NCI-H2081 (cell line): ENCODE measurements around the gene NHERF2.

Experiments
- DNase-seq, 2 experiments: peaks; one replicate each; lab custom pipeline; 2025; lab: John Stamatoyannopoulos, UW

NHERF2 gene

GRCh38 chr16:2061023-2061422 lies 34.3 kb downstream of the NHERF2 start:
- no peak for DNase-seq

GRCh38 chr16:2061526-2061925 lies 34.8 kb downstream of the NHERF2 start:
- DNase-seq, result no peak

DNA sequence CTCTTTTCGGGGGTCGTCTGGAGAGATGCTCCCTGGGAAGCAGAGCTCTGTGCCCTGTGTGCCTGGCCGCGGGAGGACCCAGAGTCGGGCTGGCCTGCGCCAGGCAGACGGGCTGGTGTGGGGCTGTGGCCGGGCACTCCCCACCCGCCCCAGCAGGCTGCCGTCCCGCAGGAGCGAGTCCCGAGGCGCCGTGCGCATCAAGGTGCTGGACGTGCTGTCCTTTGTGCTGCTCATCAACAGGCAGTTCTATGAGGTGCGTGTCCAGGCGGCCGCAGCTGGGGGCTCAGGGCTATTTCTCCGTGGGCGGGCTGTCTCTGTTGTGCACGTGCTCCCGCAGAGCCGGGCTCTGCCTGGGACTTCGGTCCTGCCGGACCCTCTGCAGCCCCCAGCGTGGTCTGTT lies 36.1 kb downstream of the NHERF2 start:
- no peak for DNase-seq

DNA sequence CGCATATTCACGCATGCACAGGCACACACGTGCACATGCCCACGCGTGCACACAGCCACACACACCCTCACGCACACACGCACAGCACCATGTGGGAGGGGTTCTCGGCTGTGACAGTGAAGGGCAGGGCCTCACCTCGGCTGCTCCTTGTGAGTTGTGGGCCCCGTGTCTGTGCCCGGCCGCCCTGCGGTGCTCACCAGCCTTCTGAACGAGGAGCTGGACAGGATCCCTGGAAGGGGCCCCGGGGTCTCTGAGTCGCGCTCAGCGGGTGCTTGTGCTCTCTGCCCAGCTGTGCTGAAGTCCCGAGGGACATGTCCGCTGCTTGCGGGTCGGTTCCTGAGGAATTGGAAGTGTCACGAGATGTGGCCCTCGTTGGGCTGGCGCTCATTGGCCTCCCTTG lies 37.2 kb downstream of the NHERF2 start:
- no peak for DNase-seq

DNA sequence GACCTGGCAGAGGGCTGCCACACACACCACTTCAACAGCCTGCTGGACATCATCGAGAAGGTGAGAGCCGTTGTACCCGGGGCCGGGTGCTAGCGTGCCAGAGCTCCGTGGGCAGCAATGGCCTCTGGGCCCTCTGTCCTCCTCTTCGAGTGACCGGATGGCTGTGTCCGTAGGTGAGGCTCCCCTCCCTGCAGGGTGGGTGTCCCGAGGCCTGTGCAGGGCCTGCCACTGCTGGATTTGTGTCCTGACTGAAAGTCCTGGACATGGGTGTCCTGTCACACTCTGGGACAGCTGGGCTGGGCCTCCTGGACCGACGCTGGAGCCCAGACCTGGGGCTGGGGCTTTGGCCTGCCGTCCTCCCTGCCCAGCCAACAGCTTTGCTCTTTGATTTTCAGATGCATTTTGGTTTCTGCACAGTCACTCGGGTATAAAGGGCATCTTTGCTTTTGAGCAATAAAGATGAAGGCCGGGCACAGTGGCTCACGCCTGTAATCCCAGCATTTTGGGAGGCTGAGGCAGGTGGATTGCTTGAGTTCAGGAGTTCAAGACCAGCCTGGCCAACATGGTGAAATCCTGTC lies 37.8 kb downstream of the NHERF2 start:
- DNase-seq, result no peak

DNA sequence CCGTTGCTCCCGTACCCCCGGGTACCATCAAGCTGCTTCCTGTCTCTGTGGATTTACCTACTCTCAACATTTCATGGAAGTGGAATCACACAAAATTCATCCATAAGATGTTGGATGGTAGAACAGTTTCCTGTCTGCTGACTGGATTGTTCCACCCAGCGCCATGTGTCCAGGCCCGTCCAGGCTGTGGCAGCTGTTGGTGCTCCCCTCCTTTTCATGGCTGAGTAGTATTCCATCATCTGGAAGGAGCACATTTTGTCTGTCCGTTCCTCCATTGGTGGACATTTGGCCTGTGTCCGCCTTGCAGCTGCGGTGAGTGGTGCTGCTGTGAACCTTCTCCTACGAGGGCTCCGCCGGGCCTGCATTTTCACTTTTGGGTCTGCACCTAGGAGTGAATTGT lies 39.4 kb downstream of the NHERF2 start:
- no peak for DNase-seq

DNA sequence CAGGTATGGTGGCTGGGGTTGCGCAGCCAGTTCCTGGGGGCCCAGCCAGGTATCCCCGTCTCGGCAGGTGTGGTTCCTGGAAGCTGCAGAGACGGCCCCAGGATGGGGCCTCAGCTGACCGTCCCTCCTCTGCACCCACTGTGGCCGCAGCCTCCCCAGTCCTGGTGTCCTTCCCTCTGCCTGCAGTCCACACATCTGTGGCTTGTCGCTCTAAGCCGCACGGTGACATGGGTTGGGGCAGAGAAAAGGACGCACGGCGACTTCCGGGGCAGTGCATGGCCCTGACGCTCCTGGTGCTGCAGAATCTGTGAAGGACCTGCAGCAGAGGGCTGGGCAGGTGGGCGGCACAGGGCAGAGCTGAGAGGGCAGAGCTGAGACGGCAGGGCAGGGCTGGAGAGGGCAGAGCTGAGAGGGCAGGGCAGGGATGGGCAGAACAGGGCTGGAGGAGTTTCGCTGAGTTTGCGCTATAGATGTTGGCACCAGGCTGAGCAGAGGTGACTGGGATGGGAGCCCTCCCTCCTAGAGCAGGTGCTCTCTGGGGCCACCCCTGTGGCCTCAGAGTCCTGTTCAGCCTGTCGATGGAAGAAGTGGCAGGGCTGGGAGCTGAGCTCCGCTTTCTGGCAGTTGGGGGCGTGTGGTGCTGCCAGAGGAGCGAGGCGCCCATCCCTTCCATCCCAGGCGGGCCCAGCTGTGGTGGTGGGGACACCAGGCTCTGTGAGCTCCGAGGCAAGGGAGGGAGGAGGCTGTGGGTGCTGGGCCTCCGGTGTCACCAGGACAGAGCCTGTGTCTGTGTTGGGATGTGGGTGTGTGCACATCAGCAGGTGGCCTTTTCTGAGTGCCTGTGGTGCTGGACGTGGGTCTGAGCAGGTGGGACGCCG lies 44.1 kb downstream of the NHERF2 start:
- no peak for DNase-seq

GRCh38 chr16:2071454-2072202 lies 44.9 kb downstream of the NHERF2 start:
- DNase-seq, result no peak

- DNase-seq, result no peak
These were observed 46.2 kb downstream of the NHERF2 start for GRCh38 chr16:2072926-2073325.

GRCh38 chr16:2074071-2074470 lies 47.4 kb downstream of the NHERF2 start:
- no peak for DNase-seq

- no peak for DNase-seq
These were observed 48.9 kb downstream of the NHERF2 start for GRCh38 chr16:2075631-2076030.

DNA sequence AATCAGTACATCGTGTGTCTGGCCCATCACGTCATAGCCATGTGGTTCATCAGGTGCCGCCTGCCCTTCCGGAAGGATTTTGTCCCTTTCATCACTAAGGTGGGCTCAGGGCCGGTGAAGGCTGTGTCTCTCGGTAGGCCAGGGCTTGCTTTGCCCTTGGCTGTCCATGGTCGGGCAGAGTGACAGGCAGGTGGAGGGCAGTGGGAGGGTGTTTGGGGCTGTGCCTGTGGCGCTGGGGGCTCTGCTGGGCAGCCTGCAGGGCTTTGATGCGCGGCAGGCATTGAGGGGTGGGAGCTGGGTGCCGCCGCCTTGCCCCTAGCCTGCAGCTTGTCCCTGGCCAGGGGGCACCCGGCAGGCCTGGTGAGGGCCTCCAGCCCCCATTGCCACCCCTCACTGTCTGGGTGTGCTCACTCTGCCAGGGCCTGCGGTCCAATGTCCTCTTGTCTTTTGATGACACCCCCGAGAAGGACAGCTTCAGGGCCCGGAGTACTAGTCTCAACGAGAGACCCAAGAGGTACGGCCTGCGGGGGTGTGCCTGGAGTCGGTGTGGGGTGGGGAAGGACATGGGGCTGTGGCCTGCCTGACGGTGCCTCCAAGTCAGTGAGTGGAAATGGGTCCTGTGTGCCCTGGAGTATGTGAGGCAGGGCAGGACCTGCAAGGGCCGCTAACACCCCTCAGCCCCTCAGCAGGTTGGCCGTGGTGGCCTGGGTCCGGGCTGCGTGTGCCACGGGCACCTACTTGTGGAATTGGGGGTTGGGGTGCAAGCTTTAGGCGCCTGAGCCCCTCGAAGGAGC lies 49.6 kb downstream of the NHERF2 start:
- no peak for DNase-seq

GRCh38 chr16:2077016-2077415 lies 50.3 kb downstream of the NHERF2 start:
- DNase-seq, result no peak

- no peak for DNase-seq
These were observed 51.0 kb downstream of the NHERF2 start for GRCh38 chr16:2077696-2078095.

DNA sequence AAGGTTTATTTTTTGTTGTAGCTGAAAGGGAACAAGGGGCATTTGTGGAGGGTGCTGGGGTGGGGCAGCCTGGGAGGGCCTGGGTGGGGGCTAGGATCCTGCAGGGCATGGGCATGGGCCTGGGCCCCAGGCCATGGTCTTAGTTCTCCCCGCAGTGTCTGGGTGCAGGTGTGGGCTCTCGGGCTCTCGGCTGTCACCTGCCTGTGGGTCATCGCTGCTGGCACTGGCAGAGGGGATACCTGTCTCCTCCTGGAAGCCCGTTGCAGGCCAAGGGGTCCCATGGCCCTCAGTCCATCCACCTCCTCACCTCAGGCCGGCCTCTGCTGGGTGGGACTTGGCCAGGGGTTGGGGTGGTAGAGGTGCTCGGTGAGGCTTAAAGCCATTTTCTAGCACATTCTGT lies 51.4 kb downstream of the NHERF2 start:
- DNase-seq, result no peak

- no peak for DNase-seq
These were observed 52.0 kb downstream of the NHERF2 start for GRCh38 chr16:2078691-2079090.

DNA sequence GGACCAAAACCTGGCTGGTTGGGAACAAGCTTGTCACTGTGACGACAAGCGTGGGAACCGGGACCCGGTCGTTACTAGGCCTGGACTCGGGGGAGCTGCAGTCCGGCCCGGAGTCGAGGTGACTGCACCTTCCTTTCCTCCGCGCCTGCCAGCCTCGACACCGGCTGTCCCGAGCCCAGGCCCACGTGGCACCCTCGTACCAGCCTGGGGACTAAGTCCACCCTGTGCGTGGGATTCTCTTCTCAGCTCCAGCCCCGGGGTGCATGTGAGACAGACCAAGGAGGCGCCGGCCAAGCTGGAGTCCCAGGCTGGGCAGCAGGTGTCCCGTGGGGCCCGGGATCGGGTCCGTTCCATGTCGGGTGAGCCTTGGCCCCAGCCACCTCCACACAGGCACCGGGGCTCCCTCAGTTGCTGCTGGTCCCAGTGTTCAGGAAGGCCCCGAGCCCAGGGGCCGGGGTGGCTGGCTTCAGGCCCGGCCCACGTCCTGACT lies 52.7 kb downstream of the NHERF2 start:
- no peak for DNase-seq

DNA sequence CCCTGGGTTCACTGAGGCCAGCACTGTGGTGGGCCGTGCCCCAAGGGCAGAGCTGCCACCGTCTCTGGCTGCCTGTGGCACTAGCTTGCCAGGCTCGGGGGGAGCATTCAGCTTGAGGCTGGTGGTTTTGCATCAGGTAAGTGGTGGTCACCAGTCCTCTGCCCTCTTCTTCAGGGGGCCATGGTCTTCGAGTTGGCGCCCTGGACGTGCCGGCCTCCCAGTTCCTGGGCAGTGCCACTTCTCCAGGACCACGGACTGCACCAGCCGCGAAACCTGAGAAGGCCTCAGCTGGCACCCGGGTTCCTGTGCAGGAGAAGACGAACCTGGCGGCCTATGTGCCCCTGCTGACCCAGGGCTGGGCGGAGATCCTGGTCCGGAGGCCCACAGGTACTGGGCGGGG lies 53.3 kb downstream of the NHERF2 start:
- DNase-seq, result no peak

DNA sequence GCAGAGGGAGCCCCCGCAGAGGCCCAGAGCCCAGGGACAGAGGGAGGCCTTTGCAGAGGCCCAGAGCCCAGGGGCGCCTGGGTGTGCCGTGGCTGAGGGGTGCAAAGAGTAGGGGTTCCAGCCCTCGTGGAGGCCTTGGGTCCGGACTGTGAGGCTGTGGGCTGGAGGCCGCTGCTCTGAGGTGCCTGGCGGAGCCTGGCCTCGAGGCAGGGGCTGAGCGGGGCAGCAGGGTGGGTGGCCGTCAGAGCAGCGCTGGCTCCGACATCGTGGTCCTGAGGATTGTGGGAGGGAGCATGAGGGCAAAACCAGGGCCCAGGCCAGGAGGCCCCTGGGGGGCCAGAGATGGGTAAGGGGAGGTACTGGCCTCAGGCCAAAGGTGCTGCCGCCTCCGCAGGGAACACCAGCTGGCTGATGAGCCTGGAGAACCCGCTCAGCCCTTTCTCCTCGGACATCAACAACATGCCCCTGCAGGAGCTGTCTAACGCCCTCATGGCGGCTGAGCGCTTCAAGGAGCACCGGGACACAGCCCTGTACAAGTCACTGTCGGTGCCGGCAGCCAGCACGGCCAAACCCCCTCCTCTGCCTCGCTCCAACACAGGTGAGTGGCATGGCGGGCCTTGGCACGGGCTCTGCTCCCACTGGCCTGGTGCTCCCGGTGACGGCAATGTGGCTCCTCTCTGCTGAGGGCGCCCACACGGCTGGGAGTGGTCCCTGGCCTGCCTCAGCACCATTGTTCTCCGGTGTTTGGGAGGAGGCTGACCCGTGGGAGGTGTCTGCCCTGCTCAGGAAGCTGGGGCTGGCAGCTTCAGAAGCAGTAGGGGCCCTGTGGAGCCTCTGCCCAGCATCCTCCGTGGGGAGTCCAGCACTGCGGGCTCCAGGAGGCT lies 54.7 kb downstream of the NHERF2 start:
- DNase-seq, result no peak

DNA sequence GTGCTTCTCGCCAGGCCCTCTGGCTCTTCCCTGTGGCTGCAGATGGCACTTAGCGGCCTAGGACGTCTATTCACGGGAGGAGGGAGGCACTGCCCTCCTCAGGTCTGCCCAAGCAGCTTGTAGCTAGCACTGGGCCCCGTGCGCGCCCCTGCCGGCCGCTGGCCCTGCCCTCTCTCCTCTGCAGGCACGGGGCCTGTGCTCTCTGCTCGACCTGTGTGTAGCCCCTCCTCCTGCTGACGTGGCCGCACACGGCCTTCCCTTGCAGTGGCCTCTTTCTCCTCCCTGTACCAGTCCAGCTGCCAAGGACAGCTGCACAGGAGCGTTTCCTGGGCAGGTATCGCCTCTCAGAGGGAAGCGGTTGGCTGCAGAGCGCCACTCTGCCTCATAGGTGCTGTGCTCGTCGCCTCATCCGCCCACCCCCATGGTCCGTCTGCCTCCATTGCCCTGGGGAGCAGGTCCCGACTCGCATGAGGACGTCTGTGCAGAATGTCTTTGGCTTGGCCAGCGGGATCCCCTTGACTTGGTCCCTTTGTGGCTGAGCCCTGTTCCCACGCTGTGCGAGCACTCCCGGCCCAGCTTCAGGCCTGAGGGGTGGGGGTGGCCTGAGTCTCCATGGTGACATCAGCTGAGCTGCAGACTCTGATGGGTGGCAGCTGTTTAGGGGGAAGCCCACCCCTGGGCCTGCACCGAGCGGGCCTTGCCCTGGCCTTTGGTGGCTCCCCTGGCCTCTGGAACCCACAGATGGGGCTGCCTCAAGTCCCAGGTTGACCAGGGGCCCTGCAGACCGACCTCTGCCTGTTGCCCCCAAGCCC lies 55.7 kb downstream of the NHERF2 start:
- DNase-seq, result no peak
